GM12872 (cell line): Measurements from ENCODE around the gene PHETA2.

Experiments used
- TF ChIP-seq, protein P1 (sequence below): IDR thresholded peaks from 3 replicates; pipeline ENCODE4 v1.5.1; 2011; ENCODE audit warnings: low read depth, mild to moderate bottlenecking, low read length, moderate library complexity; ENCODE audit not compliant: insufficient read depth

The PHETA2 gene

GRCh38 chr22:42116848-42117424 is 42.9 kb downstream of the PHETA2 start:
- TF ChIP-seq, protein P1, sequence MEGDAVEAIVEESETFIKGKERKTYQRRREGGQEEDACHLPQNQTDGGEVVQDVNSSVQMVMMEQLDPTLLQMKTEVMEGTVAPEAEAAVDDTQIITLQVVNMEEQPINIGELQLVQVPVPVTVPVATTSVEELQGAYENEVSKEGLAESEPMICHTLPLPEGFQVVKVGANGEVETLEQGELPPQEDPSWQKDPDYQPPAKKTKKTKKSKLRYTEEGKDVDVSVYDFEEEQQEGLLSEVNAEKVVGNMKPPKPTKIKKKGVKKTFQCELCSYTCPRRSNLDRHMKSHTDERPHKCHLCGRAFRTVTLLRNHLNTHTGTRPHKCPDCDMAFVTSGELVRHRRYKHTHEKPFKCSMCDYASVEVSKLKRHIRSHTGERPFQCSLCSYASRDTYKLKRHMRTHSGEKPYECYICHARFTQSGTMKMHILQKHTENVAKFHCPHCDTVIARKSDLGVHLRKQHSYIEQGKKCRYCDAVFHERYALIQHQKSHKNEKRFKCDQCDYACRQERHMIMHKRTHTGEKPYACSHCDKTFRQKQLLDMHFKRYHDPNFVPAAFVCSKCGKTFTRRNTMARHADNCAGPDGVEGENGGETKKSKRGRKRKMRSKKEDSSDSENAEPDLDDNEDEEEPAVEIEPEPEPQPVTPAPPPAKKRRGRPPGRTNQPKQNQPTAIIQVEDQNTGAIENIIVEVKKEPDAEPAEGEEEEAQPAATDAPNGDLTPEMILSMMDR = no peak

DNA sequence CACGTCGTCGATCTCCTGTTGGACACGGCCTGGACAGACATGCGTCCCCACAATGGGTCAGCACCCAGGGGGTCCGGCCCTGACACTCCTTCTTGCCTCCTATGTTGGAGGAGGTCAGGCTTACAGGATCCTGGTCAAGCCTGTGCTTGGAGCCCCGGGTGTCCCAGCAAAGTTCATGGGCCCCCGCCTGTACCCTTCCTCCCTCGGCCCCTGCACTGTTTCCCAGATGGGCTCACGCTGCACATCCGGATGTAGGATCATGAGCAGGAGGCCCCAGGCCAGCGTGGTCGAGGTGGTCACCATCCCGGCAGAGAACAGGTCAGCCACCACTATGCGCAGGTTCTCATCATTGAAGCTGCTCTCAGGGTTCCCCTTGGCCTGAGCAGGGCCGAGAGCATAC is 53.6 kb downstream of the PHETA2 start:
- TF ChIP-seq, protein P1 = no peak
